Measurements from ENCODE around the gene ABCC1. TPM values are rescaled to one million over a fixed set of nuclear protein-coding genes. Genes with fewer than 3 reads are reported as not detected.

ABCC1 gene
- total RNA-seq, 1 experiment from 2014 or later = 56.4 TPM

DNA sequence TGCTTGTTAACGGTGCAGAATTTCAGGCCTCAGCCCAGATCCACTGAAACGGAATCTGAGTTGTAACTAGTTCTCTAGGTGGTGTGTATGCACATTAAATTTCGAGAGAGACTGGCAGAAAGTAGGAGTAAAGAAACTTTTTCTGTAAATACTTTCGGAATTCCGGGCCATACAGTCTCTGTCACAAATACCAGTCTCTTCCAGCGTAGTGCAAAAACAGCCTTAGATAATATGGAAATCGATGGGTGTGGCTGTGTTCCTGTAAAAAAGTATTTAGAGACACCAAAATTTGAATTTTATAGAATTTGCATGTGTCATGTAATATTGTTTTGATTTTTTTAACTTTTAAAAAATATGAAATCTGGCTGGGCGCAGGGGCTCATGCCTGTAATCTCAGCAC is 109.7 kb downstream of the ABCC1 start:
- Histone ChIP-seq H3K18ac (ENCODE audit: insufficient read length, low read depth, low read length) (no peak overlapping the region), H2BK120ac (ENCODE audit: low read depth, low read length, poor library complexity, severe bottlenecking) (no peak overlapping the region), H3K27me3 (ENCODE audit: insufficient read depth, low read length) (no peaks in the 10 kb centered on the region), H4K20me1 (ENCODE audit: control insufficient read depth, insufficient read depth, insufficient read length) (no peaks in the 10 kb centered on the region), H2BK15ac (ENCODE audit: low read depth, low read length) (no peak overlapping the region), H3K56ac (ENCODE audit: insufficient read length, low read depth, low read length) (no peak overlapping the region), H2BK5ac (ENCODE audit: insufficient read length, low read length) (no peak overlapping the region), H2AK5ac (ENCODE audit: insufficient read length, low read length) (no peak overlapping the region), H3K9ac (ENCODE audit: extremely low read depth, insufficient read length, low read length) (no peak overlapping the region), H2AFZ (ENCODE audit: low read length) (no peak overlapping the region), H3K4me1 (ENCODE audit: insufficient read depth, low read length) (no peaks in the 10 kb centered on the region), H3K14ac (ENCODE audit: insufficient read depth, low read length) (no peak overlapping the region), H4K91ac (ENCODE audit: insufficient read length, low read depth, low read length) (no peak overlapping the region), H3K79me1 (ENCODE audit: insufficient read depth, low read depth, low read length, poor library complexity, severe bottlenecking) (no peaks in the 10 kb centered on the region), H3K79me2 (ENCODE audit: insufficient read depth, low read length) (no peaks in the 10 kb centered on the region), H3K9me3 (ENCODE audit: control insufficient read depth, low read depth, low read length) (no peaks in the 10 kb centered on the region), H3K27ac (ENCODE audit: insufficient read length, low read depth, low read length) (no peak overlapping the region), H3K23me2 (ENCODE audit: insufficient read length, low read depth, low read length, poor library complexity, severe bottlenecking) (no peaks in the 10 kb centered on the region), H3K4ac (ENCODE audit: low read depth, low read length) (no peak overlapping the region), H3K4me2 (ENCODE audit: insufficient read depth, insufficient read length, low read length) (no peak overlapping the region), H2BK12ac (ENCODE audit: insufficient read length, low read depth, low read length) (no peak overlapping the region), H2BK20ac (ENCODE audit: low read depth, low read length, poor library complexity, severe bottlenecking) (no peak overlapping the region), H4K8ac (replicated peaks; ENCODE audit: insufficient read length, low read depth, low read length) (no peak overlapping the region), H4K5ac (ENCODE audit: insufficient read length, low read depth, low read length) (no peak overlapping the region), H3T11ph (ENCODE audit: low read length) (no peak overlapping the region), H3K23ac (ENCODE audit: insufficient read length, low read depth, low read length) (no peak overlapping the region)
- peaks cover 20 to 76% (median 58%) of the 10 kb centered on the region in 3 experiments; a peak in 6 of 7 replicates for H3K36me3 Mint-ChIP-seq (ENCODE audit: insufficient read depth in 1 of 3, low read depth in 3 of 3)
- no peaks in the 10 kb centered on the region for H3K9me3 Mint-ChIP-seq
- no peak for DNase-seq
- H3K27ac Mint-ChIP-seq = no peak overlapping the region
- H3K27me3 Mint-ChIP-seq (ENCODE audit: low read depth) = no peaks in the 10 kb centered on the region
- TF ChIP-seq, protein P1, sequence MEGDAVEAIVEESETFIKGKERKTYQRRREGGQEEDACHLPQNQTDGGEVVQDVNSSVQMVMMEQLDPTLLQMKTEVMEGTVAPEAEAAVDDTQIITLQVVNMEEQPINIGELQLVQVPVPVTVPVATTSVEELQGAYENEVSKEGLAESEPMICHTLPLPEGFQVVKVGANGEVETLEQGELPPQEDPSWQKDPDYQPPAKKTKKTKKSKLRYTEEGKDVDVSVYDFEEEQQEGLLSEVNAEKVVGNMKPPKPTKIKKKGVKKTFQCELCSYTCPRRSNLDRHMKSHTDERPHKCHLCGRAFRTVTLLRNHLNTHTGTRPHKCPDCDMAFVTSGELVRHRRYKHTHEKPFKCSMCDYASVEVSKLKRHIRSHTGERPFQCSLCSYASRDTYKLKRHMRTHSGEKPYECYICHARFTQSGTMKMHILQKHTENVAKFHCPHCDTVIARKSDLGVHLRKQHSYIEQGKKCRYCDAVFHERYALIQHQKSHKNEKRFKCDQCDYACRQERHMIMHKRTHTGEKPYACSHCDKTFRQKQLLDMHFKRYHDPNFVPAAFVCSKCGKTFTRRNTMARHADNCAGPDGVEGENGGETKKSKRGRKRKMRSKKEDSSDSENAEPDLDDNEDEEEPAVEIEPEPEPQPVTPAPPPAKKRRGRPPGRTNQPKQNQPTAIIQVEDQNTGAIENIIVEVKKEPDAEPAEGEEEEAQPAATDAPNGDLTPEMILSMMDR (conservative IDR thresholded peaks at IDR 0.05) = no peak
- no peaks in the 10 kb centered on the region for H3K4me1 Mint-ChIP-seq
- WGBS (ENCODE audit: extremely low coverage, insufficient read length, low lambda C conversion rate) = no CpG with 5 or more reads among the region's 8 CpGs
- H3K4me3 Mint-ChIP-seq = no peak overlapping the region
